GM18517 (cell line): ENCODE measurements around the gene PIPOX.

ENCODE experiments used
- ATAC-seq: cut with Tn5 transposase; IDR thresholded peaks from one replicate; pipeline ENCODE4 v1.9.1; 2021; ENCODE audit warnings: mild to moderate bottlenecking, moderate library complexity; ENCODE audit not compliant: unreplicated experiment

The PIPOX gene

DNA sequence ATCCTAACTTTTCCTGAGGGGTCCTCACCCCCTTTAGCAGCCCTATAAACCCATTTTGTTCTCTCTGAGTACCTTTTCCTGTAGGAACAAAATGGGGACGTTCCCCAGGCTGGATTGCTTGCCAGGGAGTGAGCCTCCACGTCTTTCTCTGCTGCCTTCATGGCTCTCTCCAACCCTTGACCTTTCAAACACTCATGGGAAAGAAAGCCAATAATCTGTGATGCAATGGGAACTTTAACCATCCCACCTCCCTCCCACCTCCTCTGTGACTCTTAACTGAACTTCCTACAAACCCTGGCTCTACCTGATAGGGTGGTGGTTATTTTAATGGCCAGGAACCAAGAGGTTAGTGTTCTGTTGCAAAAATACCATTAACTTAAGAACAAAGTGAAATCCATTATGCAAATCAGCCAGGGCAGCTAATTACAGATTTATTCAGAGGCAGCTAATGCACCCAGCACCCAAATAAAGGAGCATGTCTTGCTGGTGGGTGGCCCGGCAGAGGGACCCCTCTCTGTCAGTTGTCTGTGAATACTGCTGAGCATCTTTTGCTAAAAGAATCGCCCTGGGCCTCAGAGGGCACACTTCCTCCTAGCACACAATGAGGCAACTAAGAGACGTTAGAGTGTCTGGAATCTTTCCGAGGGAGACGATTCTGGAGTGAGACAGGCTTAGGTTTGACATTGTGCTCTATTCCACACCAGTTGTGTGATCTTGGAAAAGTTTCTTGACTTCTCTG lies 3.0 kb downstream of the PIPOX start:
- no peak for ATAC-seq

DNA sequence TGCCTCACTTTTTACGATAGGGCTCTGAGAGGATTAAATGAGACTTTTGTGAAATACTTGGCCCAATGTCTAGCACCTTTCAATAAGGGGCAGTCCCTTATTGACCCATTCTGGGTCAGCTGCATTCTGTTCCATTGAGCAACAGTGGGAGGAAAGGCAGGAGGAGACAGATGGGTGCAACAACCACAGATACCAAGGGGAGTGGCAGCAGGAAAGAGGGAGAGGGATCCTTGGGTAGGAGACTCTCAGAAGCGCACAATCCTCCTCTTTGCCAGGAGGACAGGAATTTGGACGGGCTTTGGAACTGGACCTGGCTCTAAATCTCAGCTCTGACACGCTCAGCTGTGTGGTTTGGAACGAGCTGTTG lies 3.5 kb downstream of the PIPOX start:
- no peak for ATAC-seq

DNA sequence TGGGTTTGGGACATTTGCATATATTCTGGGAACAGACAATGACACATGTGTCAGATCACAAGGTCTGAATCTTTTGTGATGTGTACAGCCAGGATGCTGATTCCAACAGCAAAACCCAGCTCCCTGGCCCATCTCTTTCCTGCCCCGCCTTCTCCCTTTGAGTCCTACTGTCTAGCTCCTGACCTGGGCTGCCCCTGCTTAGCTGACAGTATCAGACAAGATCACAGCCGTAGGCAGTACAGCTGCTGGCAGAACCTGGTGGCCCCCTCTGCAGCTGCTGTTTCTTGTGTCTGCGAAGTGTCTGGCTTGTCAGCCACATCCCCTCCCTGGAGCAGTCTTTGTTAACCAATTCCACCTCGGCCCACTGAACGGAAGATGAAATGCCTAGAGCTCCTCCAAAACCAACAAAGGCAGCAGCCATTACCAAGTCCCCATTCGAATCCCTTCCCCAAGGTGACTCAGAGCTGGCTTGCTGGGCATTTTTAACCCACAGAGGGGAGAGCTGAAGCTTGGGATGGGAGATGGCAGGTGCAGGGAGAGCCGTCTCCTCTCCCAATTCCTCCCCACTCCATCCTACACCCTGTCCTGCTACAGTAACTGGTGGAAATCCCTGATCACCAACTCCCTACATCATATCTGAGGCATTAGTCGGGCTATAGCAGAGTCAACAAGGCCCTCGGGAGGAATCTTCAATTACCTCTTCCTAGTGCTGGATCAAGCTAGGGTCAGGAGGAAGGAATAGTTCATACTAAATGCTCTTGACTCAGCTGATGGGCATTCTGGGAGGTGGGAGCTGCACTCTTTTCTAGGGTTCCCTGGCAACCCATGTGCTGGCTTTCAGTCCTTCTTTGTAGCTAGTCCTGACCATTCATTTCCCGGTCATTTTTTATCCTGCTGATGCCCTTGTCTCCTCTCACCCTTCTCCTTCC lies 5.8 kb downstream of the PIPOX start:
- no peak for ATAC-seq

DNA sequence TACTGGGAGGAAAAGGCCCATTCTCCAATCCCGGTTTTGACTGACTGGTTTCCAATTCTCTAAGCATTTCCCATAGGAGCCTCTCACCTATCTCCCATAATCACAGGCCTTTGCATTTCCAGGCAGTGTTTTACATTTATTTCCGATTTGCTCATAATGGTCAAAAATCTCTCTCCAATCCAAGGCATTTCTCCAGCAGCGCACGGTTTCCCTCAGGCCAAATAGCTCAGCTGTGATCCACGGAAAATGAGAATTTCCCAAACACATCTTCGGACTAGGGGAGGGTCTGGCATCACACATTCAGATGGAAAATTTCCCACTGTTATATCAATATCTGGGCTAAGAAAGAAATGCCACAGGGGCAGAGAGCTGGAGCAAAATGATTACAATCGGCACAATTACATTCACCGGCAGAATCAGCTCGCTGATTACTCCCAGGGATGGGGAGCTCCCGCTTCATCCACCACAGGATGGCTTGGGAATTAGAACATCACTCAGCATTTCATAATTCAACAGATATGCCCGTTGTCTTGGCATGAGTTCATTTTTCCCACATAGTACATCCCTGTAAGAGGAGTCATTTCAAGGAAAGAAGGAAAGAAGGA lies 6.7 kb downstream of the PIPOX start:
- ATAC-seq: no peak

DNA sequence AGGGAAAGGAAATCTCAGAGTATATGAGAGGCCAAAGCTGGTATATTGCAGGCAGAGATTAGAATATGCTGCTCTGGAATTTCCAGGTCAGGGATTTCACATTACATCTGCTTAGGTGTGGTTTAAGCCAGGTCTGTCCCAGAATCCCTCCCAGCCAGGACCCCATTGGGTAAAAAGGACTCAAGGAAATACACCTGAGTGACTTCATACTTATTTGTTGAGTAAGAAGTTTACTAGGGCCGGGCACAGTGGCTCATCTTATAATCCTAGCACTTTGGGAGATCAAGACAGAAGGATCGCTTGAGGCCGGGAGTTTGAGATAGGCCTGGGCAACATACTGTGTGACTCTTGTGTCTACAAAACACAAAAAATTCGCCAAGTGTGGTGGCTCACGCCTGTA lies 7.2 kb downstream of the PIPOX start:
- no peak for ATAC-seq

DNA sequence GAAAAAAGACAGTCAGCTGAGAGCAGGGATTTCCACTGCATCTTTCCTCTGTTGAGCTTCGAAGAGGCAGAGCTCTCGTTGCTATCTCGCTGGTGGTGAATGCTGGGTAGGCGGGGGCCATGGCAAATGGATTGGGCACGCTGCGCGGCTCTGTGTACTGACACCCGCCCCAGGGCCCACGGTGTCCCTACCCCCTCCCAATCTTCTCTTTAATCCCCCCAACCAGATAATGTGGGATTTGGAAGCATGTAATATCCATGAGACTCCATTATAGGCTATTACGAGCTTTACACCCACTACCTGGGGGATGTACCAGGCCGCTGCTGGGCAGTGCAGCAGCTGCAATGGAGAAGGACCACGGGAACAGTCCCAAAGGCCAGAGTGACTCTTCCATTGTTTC lies 8.3 kb downstream of the PIPOX start:
- ATAC-seq: no peak

DNA sequence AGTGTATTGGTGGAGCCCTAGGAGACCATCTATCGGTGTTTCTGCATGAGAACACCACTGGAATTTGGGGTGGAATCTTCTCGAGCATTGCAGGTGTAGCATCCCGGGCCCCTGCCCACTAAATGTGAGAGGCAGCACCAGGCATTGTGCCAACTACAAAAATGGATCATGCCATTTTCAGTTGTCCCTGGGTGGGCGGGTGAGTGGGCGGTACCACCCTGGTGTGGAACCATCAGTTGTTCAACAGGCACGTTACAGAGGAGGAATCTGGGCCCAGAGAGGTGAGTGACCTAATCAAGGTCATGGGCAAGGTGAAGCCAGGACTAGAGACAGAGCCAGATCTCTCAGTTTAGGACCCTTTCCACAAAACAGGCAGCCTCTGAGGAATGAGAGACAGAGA lies 8.8 kb downstream of the PIPOX start:
- no peak for ATAC-seq

DNA sequence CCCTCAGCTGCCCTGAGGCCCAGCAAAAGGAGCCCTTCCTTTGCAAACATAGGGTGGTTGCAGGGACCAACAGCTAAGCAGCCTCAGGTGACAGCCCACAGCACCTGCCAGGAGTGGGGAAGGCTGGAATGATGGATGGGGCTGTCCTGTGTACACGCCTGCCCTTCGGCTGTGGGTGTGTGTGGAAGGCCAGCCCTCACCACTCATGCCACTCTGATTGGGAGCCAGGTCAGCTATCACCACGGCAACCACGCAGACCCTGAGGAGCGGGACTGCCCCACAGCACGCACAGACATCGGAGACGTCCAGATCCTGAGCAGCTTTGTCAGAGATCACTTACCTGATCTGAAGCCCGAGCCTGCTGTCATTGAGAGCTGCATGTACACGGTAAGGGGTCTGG lies 11.9 kb downstream of the PIPOX start:
- ATAC-seq: no peak

DNA sequence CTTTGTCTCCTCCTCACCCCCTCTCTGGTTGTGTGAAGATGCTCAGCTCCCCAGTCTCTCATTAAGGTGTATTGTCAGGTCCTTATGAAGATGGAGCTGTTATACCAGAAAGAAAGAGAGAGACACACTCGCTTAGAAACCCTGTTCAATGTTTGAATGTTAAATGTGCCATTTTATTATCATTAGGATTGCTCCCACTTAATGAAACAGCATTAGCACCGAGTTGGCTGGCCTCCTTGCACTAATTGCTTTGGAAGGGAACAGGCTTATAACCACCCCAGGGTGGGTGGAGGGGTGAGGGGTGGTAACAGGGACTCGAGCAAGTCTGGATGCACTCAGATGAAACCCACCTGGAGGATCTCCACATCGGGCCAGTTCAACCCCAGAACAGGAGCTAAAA lies 14.4 kb downstream of the PIPOX start:
- no peak for ATAC-seq

DNA sequence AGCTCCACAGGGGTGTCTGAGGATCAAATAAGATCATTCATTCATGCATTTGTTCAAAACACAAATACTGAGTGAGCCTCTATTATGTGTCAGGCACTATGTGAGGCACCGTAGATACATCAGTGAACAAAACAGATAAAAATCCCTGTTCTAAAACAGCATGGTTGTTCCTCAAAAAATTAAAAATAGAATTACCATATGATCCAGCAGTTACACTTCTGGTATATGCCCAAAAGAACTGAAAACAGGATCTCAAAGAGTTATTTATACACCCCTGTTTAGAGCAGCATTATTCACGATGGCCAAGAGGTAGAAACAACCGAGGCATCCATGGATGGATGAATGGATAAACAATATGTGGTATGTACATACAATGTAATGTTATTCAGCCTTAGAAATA lies 15.4 kb downstream of the PIPOX start:
- no peak for ATAC-seq

DNA sequence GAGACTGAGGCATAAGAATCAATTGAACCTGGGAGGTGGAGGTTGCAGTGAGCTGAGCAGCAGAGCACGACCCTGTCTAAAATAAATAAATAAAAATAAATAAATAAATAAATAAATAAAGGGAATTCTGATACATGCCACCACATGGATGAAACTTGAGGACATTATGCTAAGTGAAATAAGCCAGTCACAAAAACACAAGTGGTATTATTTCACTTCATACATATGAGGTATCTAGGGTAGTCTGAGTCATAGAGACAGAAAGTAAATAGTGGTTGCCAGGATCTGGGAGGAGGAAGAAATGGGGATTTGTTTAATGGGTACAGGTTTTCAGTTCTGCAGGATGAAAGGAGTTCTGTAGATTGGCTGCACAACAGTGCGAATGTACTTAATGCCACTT lies 16.3 kb downstream of the PIPOX start:
- ATAC-seq: no peak

DNA sequence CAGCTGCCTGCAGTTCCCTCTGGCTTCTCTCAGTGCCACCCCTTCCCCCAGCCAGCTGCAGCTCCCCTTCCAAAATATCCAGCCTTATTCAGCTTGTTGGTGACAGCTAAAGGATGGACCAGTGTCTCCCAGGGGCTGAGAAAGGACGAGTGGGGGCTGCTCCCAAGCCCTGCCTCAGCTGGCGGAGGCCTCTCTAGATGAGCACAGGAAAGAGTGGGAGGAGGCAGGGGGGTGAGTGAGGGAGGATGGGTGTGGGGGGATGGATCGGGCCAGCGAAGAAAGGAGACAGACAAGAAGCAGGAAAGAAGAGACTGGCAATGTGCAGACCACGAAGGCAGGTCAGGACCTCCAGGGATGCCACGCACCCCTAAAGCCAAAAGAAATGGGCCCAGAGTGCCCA lies 17.5 kb downstream of the PIPOX start:
- no peak for ATAC-seq

DNA sequence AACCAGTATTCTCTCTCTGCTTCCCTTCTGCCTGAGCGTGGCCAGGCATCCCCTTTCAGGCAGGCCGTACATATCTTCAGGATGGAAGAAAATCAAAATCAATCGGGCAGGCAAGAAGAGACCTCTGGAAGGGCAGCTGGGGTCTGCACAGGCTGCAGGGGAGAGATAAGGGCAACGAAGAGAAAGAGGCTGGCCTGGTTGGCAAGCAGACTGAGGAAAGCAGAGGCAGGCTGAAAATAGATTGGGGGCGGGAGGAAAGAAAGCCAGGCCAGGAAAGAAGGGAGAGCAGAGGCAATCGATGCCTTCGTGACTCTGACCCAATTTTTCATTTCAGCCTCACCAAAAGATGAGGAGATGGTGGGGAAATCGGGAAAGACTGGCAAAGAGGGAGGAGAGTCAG lies 18.1 kb downstream of the PIPOX start:
- ATAC-seq: no peak

DNA sequence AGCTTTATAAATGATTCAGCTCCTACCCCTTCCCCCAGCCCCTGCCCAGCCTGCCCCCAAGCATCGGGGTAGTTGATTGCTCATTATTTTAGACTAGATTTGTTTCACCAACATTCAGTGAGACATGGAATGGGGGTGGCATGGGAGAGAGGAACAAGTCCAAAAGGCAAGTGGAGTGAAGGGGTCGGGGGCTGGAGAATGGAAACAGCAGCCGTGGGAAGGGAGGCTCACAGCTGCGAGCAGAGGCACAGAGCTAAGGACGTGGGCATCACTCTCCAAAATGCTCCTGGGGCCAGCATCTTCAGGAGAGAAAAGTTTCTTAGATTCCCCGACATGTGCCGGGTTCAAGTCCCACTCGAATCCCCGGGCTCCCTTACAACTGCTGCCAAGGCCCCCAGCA lies 19.3 kb downstream of the PIPOX start:
- no peak for ATAC-seq

DNA sequence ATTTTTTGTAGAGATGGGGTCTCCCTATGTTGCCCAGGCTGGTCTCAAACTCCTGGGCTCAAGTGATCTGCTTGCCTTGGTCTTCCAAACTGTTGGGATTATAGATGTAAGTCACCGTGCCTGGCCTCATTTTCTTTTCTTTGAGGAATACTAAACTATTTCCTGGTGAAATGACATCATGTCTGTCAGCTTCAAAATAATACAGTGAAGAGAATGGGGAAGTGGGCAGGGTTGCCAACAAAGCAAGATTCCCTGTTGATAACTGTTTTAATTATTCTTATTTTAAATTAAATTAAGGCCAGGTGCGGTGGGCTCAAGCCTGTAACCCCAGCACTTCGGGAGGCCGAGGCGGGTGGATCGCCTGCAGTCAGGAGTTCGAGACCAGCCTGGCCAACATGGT lies 21.1 kb downstream of the PIPOX start:
- ATAC-seq: no peak

DNA sequence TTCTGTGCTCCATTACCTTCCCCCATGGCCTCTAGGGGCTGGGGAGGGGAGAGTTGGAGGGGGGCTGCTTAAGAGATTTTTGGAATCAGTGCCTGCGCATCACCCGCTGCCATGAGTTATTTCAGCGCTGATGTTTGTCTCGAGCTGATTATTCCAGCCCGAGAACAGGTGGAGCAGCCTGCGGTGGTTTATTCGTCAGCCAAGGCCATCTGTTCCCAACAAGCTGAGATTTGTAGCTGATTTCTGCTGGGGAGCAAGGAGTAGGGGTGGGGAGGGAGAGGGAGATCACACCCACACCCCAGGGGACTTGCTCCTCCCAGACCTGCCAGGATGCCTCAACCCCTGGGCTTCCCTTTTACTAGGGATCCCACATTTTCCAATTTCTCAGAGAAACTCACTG lies 23.1 kb downstream of the PIPOX start:
- ATAC-seq: no peak

DNA sequence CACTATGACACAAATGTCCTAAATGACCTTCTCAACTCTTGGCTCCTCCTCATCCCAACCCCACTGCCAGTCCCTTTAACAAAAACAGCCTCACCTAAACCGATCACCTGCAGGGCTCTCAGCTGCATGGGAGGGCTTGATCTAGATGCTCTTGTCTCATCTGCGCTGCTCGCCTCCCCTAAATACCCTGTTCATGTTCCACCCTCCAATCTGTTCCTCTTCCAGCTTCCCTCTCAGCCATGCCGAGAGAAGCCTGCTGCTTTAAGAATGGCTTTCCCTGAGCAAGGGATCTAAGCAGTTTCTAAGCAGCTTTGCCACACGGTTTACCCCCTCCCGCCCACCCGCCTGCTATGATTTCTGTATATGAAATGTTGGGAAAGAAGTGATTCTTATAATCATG lies 23.7 kb downstream of the PIPOX start:
- no peak for ATAC-seq

DNA sequence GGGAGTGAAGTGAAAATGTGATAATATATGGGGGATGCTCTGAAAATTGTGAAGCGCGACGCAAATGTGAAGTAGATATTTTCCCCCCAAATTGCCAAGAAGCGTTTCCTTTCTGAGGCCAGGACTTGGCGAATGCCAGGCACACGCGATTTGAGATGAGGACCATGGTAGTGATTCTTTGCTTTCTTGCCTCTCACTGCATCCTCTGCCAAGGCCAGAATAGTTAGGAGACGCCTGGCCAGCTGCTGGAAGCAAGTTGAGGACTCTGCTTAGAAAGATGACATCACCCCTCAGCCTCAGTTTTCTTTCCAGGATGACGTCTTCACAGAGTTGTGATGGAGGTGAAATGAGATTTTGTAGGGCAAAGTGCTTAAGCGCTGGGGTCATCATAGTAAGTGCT lies 25.9 kb downstream of the PIPOX start:
- ATAC-seq: no peak

DNA sequence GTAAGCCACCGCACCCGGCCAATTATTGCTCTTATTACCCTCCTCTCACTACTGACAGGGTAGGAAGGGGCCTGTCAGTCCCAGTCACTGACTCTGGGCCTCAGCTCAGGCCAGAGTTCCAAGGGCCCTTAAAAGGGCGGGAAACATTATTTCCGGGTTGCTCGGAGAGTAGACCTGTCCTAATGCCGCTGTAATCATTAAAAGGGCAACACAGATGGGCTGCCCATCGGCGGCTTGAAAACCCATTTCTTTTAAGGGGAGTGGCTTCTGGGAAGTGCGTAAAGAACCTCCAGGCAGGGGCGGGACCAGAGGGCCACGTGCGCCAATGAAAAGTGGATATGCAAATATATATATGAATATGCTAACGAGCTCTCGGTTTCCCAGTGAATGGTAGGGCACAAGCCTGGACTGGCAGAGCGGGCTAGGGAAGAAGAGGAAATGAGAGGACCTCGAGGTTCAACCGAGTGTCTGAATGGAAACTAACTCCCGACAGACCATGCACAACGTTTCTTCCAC lies 26.6 kb downstream of the PIPOX start:
- ATAC-seq: no peak

DNA sequence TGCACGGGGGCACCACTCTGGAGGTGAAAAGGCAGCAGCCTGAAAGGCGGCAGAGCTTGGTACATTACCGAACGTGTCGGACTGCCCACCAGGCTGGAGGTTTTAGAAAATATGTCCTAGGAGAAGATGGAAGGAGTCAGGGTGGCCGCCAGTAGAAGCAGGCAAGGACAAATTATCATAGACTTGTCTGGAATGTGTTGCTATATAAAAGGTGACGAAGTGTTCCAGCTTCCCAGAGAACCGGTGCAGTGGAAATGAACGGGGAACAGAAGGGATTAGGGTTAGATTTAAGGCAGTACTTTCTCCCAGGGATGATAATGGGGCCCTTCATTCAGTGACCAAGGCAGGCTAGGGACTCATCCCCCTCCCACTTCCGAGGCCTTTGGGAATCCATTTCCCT lies 27.4 kb downstream of the PIPOX start:
- ATAC-seq: no peak

DNA sequence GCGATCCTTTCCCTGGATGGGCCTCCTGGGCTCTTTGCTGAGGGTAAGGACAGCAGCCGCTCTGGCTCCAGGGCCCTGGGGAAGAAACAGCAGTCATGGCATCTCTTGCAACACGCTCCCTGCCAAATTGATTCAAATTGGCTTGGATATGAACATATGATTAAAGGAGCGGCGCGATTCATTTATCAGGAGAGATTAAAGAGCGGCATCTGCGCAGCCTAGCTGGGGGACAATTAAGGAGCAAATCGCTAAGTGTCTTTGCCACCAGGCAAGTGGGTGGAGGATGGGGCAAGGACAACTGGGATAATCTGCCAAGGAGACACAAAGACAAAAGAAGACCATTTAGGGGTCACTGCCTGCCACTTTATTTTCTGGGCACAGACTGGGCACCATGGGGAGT lies 27.8 kb downstream of the PIPOX start:
- no peak for ATAC-seq

DNA sequence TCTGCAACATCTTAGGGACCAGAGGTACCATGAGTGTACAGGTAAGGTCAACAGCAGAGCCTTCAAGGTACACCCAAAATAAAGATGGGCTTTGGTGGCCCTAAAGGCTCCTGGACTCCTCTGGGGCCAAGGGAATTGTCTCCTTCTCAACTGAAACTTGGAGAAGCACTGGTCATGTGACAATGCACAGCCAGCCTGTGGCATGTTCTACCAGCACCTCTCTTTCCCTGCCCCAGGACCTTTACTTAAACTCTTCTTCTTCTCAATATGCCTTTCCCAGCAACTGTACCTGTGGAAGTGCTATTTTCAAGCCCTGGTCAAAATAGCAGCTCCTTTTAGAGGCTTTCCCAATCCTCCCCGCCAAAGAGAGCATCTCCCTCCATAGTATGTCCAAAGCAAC lies 28.4 kb downstream of the PIPOX start:
- ATAC-seq: no peak
